VCaP (cell line): ENCODE results near the gene GTF2B.

ENCODE experiments used
- H3K27ac ChIP-seq: fragments of 450-650 bp; 2 replicates; pipeline ENCODE4 v1.5.1; 2017
- TF ChIP-seq, protein P1 (sequence below): fragments of 450-650 bp; conservative IDR thresholded peaks from 2 replicates; pipeline ENCODE4 v1.5.1; 2017; ENCODE audit warnings: mild to moderate bottlenecking, moderate library complexity

The GTF2B gene

DNA sequence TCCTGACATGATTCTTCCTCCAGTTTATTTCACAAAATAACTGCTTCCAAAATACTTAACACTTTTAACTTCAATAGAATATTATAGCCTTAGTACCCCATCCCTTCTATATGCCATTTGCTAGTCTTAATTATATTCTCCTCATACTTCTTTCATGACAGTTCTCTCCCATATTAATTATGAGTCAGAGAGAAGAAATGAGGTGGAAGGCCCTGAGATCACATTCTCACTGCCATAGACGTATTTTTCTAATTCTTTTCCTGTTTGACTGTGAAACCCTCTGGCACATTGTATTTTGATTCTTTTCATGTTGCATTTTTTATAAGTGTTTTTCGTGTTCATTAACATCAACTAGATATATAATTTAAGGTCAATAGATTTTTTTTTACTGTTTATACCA is 88.4 kb downstream of the GTF2B start:
- no peak overlapping the region for H3K27ac ChIP-seq
- TF ChIP-seq, protein P1, sequence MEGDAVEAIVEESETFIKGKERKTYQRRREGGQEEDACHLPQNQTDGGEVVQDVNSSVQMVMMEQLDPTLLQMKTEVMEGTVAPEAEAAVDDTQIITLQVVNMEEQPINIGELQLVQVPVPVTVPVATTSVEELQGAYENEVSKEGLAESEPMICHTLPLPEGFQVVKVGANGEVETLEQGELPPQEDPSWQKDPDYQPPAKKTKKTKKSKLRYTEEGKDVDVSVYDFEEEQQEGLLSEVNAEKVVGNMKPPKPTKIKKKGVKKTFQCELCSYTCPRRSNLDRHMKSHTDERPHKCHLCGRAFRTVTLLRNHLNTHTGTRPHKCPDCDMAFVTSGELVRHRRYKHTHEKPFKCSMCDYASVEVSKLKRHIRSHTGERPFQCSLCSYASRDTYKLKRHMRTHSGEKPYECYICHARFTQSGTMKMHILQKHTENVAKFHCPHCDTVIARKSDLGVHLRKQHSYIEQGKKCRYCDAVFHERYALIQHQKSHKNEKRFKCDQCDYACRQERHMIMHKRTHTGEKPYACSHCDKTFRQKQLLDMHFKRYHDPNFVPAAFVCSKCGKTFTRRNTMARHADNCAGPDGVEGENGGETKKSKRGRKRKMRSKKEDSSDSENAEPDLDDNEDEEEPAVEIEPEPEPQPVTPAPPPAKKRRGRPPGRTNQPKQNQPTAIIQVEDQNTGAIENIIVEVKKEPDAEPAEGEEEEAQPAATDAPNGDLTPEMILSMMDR = no peak
